Hematopoietic multipotent progenitor cell treated with erythropoietin and hydrocortisone succinate and interleukin-3 and kit ligand, for 17 days (in vitro differentiated cells): ENCODE results near the gene LDLRAD2.
A peak's percentile ranks its signal among the peaks of the same experiment; 100 is the strongest.
"Not testable (repeated sequence)": the region's sequence is repeated elsewhere in the genome, so short reads cannot be mapped to it uniquely, and the experiment has no call there.

Experiments
- DNase-seq: peaks from one replicate; pipeline ENCODE4 v3.0.0-alpha.2; 2015; ENCODE audit warnings: low spot score

Gene LDLRAD2

GRCh38 chr1:21811875-21812305 is at the start of gene LDLRAD2:
Gene LDLRAD2, plus strand, starts transcription at chr1:21812265. Its CDS starts 187 bp downstream, at chr1:21812452.
- DNase-seq, result no peak

GRCh38 chr1:21763236-21763635 is 48.8 kb upstream of the LDLRAD2 start:
- no peak for DNase-seq

- no peak for DNase-seq
Observed at GRCh38 chr1:21763694-21764419, 48.2 kb upstream of the LDLRAD2 start.

GRCh38 chr1:21764615-21765423 is 47.2 kb upstream of the LDLRAD2 start:
- peak; percentile 39 for DNase-seq

GRCh38 chr1:21766210-21766609 is 45.9 kb upstream of the LDLRAD2 start:
- DNase-seq, result no peak

GRCh38 chr1:21767106-21767505 is 45.0 kb upstream of the LDLRAD2 start:
- DNase-seq, result not testable (repeated sequence)

GRCh38 chr1:21770201-21770600 is 41.9 kb upstream of the LDLRAD2 start:
- DNase-seq, result no peak

- DNase-seq, result not testable (repeated sequence)
Observed at GRCh38 chr1:21770602-21771001, 41.5 kb upstream of the LDLRAD2 start.

- DNase-seq, result not testable (repeated sequence)
Observed at GRCh38 chr1:21771672-21772071, 40.4 kb upstream of the LDLRAD2 start.

GRCh38 chr1:21773585-21773984 is 38.5 kb upstream of the LDLRAD2 start:
- no peak for DNase-seq

- DNase-seq, result no peak
Observed at GRCh38 chr1:21774835-21775549, 37.1 kb upstream of the LDLRAD2 start.

- DNase-seq, result no peak
Observed at GRCh38 chr1:21775550-21775914, 36.5 kb upstream of the LDLRAD2 start.

GRCh38 chr1:21775985-21776562 is 36.0 kb upstream of the LDLRAD2 start:
- DNase-seq, result no peak

GRCh38 chr1:21776925-21777324 is 35.1 kb upstream of the LDLRAD2 start:
- DNase-seq, result not testable (repeated sequence)

GRCh38 chr1:21778405-21778727 is 33.7 kb upstream of the LDLRAD2 start:
- DNase-seq, result no peak

- DNase-seq, result no peak
Observed at GRCh38 chr1:21779613-21780521, 32.2 kb upstream of the LDLRAD2 start.

GRCh38 chr1:21781815-21782348 is 30.2 kb upstream of the LDLRAD2 start:
- no peak for DNase-seq

- DNase-seq, result peak; percentile 70
Observed at GRCh38 chr1:21782349-21782867, 29.7 kb upstream of the LDLRAD2 start.

GRCh38 chr1:21782868-21783678 is 29.0 kb upstream of the LDLRAD2 start, which contains the start of gene USP48:
Gene USP48, minus strand, starts transcription at chr1:21783149. Its CDS starts 192 bp downstream, at chr1:21782957.
- peak; percentile 98 for DNase-seq
